Mesendoderm (in vitro differentiated cells): ENCODE measurements around the gene MAP4K2.

ENCODE experiments used
- DNase-seq: peaks from one replicate; pipeline ENCODE4 v3.0.0; 2013
- H2AK5ac ChIP-seq: 2 replicates; pipeline ENCODE4 v1.6.1; 2013; ENCODE audit warnings: low read length, inconsistent platforms
- H2BK120ac ChIP-seq: 2 replicates; pipeline ENCODE4 v1.6.1; 2013; ENCODE audit warnings: low read depth, mild to moderate bottlenecking, low read length, moderate library complexity, mixed read lengths
- H2BK15ac ChIP-seq: replicated peaks from 2 replicates; pipeline ENCODE4 v1.6.1; 2013; ENCODE audit warnings: low read depth, mild to moderate bottlenecking, moderate library complexity
- H2BK5ac ChIP-seq: 2 replicates; pipeline ENCODE4 v1.6.1; 2013; ENCODE audit warnings: low read length, inconsistent platforms
- H3K18ac ChIP-seq: 2 replicates; pipeline ENCODE4 v1.6.1; 2013; ENCODE audit warnings: mild to moderate bottlenecking, low read length, mixed read lengths
- H3K23ac ChIP-seq: one replicate; pipeline ENCODE4 v1.6.1; 2013; ENCODE audit warnings: low read length
- H3K27ac ChIP-seq: 2 replicates; pipeline ENCODE4 v1.5.1; 2013; ENCODE audit warnings: low read depth, mild to moderate bottlenecking, inconsistent platforms, low read length, moderate library complexity
- H3K27me3 ChIP-seq: 2 replicates; pipeline ENCODE4 v1.6.1; 2013; ENCODE audit warnings: low read length, control low read depth, mild to moderate bottlenecking, inconsistent platforms; ENCODE audit not compliant: insufficient read depth, poor library complexity
- H3K36me3 ChIP-seq: 2 replicates; pipeline ENCODE4 v1.6.1; 2013; ENCODE audit warnings: low read length, inconsistent platforms; ENCODE audit not compliant: control insufficient read depth, insufficient read depth
- H3K4ac ChIP-seq: one replicate; pipeline ENCODE4 v1.6.1; 2013; ENCODE audit warnings: low read depth, mild to moderate bottlenecking, low read length, moderate library complexity
- H3K4me1 ChIP-seq: 2 replicates; pipeline ENCODE4 v1.6.1; 2013; ENCODE audit warnings: low read depth, low read length, inconsistent platforms; ENCODE audit not compliant: control insufficient read depth
- H3K4me2 ChIP-seq: 2 replicates; pipeline ENCODE4 v1.6.1; 2013; ENCODE audit warnings: low read length
- H3K4me3 ChIP-seq: 2 replicates; pipeline ENCODE4 v1.5.1; 2013; ENCODE audit warnings: mild to moderate bottlenecking, low read length
- H3K56ac ChIP-seq: one replicate; pipeline ENCODE4 v1.6.1; 2013; ENCODE audit warnings: low read length
- H3K79me1 ChIP-seq: 2 replicates; pipeline ENCODE4 v1.6.1; 2013; ENCODE audit warnings: low read length, inconsistent platforms
- H3K79me2 ChIP-seq: 2 replicates; pipeline ENCODE4 v1.6.1; 2013; ENCODE audit warnings: mild to moderate bottlenecking, low read length; ENCODE audit not compliant: control insufficient read depth, insufficient read depth
- H3K9ac ChIP-seq: 2 replicates; pipeline ENCODE4 v1.6.1; 2013; ENCODE audit warnings: low read length, inconsistent platforms
- H4K5ac ChIP-seq: one replicate; pipeline ENCODE4 v1.6.1; 2013; ENCODE audit warnings: low read length
- H4K8ac ChIP-seq: one replicate; pipeline ENCODE4 v1.6.1; 2013; ENCODE audit warnings: low read depth, mild to moderate bottlenecking, control low read depth, low read length, moderate library complexity
- WGBS: extraction: QIAGEN DNeasy Blood & Tissue Kit; methylation state at CpG from one replicate; pipeline ENCODE4 v1.1.7; 2013; ENCODE audit warnings: low lambda C conversion rate, missing lambda C conversion rate; ENCODE audit not compliant: insufficient coverage; ENCODE audit errors: extremely low coverage; 5-methylcytosine and 5-hydroxymethylcytosine counted together

MAP4K2 gene

DNA sequence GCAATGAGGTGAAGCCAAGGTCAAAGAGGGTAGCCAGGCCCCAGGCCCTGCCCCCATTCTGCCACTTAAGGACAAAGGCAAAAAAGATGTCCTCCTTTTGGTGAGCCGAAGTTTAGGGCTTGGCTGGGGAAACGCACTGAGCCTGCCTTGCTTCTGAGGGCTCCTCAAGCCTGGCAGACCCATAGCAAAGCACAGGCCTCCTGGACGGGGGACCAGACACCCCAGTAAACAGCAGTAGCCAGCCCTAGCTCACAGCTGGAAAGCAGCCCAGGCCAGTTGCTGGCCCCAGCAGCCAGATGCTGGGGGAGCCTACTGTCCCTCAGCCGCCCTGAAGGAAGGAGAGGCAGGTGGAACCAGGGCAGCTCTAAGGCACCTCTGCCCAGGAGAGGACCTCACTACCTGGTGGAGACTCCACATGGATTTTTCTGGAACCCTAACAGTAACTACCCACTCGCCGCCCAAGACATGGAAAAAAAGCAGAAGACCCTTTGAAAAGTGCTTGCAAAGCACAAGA is 39.4 kb downstream of the MAP4K2 start:
- Histone ChIP-seq H3K4me1 (peaks cover 4% of the 10 kb centered on the region), H3K9ac (no peak overlapping the region), H2AK5ac (no peak overlapping the region), H4K8ac (no peak overlapping the region), H3K4me2 (no peak overlapping the region), H2BK15ac (no peak overlapping the region), H3K27me3 (no peaks in the 10 kb centered on the region), H3K56ac (no peak overlapping the region), H4K5ac (no peak overlapping the region), H3K36me3 (peaks cover 34% of the 10 kb centered on the region), H3K79me2 (peaks cover 11% of the 10 kb centered on the region), H2BK120ac (no peak overlapping the region), H3K27ac (peak overlapping the region; percentile 65), H2BK5ac (no peak overlapping the region), H3K23ac (no peak overlapping the region), H3K18ac (no peak overlapping the region), H3K79me1 (peaks cover 10% of the 10 kb centered on the region), H3K4ac (no peak overlapping the region), H3K4me3 (no peak overlapping the region)
- WGBS: no CpG with 5 or more reads among the region's 6 CpGs
- DNase-seq: no peak

DNA sequence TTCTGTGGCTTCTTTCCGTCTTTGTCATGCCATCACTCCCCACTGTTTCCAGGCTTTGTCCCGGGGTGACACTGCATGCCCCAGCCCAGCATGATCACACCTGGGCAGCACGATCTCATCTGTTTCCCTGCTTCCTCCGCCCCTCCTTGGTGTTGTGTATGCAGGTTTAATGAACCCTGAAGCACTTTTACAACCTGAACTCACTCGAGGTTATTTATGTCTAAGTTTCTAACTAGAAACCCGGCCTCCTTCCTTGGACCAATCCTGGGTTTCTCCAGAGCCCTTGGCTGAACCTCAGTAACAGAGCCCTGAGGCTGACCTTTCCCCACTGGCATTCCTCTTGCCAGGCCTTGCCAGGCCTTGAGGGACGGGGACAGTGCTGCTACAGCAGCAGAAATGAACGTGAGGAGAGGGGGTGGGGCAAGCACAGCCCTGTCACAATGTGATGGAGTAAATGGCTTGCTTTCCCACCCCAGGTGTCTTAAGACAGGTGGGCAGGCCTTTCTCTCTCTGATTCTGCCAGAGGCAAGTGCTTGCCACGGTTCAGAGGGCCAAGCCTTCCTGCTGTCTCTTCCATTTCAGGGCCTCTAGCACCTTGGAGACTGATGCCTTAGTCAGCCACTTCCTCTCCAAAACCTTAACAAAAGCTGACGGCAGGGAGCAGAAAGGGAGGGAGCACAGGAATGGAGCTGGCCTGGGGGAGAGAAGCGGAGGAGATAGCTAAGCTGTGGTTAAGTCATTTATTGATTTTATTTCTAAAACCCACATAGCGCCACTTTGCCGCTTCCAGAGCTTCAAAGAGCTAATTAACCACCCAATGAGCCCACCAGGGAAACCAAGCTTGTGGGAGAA is 40.1 kb downstream of the MAP4K2 start:
- Histone ChIP-seq H3K23ac (no peak overlapping the region), H3K9ac (no peak overlapping the region), H2BK120ac (no peak overlapping the region), H2BK5ac (no peak overlapping the region), H3K79me1 (peaks cover 10% of the 10 kb centered on the region), H3K79me2 (peaks cover 8% of the 10 kb centered on the region), H4K8ac (no peak overlapping the region), H3K27ac (peak overlapping the region; percentile 65), H3K18ac (no peak overlapping the region), H3K36me3 (peaks cover 29% of the 10 kb centered on the region), H3K56ac (no peak overlapping the region), H4K5ac (no peak overlapping the region), H3K4me1 (peaks cover 4% of the 10 kb centered on the region), H2BK15ac (no peak overlapping the region), H3K4ac (no peak overlapping the region), H3K27me3 (no peaks in the 10 kb centered on the region), H3K4me3 (no peak overlapping the region), H2AK5ac (no peak overlapping the region), H3K4me2 (no peak overlapping the region)
- WGBS: no CpG with 5 or more reads among the region's 13 CpGs
- DNase-seq: peak; percentile 69

DNA sequence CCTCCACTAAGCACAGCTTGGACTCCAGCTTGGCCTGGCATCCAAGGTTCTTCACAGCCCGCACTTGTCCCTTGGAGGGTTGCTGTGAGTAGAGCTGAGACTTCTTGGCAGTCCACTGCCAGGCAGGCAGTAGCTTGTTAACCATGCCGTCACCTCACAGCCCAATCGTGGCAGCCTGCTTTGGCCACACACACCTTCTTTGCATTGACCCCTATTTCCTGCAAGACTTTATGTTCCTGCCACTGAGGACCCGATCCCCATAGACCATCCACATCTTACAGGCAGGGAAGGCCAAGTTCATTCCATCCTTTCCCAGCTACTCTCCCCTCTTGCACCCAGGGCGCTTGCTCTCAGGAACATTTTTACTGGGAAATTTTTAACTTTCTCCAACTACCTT is 40.7 kb downstream of the MAP4K2 start:
- Histone ChIP-seq H4K8ac (no peak overlapping the region), H3K18ac (no peak overlapping the region), H3K4ac (no peak overlapping the region), H2AK5ac (no peak overlapping the region), H3K36me3 (peaks cover 24% of the 10 kb centered on the region), H4K5ac (no peak overlapping the region), H3K56ac (no peak overlapping the region), H3K4me1 (peaks cover 4% of the 10 kb centered on the region), H3K79me1 (peaks cover 7% of the 10 kb centered on the region), H3K23ac (no peak overlapping the region), H3K79me2 (peaks cover 4% of the 10 kb centered on the region), H3K4me2 (no peak overlapping the region), H3K27ac (no peak overlapping the region), H2BK15ac (no peak overlapping the region), H2BK5ac (no peak overlapping the region), H3K9ac (no peak overlapping the region), H3K4me3 (no peak overlapping the region), H3K27me3 (no peaks in the 10 kb centered on the region), H2BK120ac (no peak overlapping the region)
- no CpG with 5 or more reads among the region's 5 CpGs for WGBS
- no peak for DNase-seq

DNA sequence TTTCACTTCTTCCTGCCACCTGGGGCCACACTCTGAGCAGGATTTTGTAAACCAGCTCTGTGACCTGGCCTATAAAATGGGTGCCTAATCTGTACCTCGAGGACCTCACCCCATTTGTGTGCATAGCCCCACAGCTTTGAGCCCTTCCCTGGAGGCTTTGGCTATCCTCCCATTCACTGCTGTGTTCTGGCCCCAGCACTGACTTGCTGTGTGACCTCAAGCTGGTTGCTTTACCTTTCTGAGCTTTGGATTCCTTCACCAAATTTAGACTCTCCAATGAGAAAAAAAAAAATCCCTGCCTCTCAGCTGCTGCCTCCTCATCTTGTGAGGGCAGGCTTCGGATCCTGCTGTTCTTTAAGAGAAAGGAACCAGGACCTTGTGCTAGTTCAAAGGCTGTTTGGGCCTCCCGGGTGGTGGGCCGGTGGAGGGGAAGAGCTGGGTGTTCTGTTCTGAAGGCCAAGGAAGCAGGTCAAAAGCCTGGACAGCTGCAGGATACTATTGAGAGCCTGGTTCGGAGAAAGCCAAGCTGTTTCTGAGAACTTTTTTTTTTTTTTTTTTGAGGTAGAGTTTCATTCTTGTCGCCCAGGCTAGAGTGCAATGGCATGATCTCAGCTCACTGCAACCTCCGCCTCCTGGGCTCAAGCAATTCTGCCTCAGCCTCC is 42.1 kb downstream of the MAP4K2 start:
- Histone ChIP-seq H3K4me1 (peaks cover 4% of the 10 kb centered on the region), H2BK5ac (no peak overlapping the region), H4K5ac (no peak overlapping the region), H2AK5ac (no peak overlapping the region), H3K79me1 (no peaks in the 10 kb centered on the region), H3K4ac (no peak overlapping the region), H3K18ac (no peak overlapping the region), H2BK15ac (no peak overlapping the region), H3K79me2 (no peaks in the 10 kb centered on the region), H4K8ac (no peak overlapping the region), H3K4me2 (no peak overlapping the region), H3K27ac (no peak overlapping the region), H3K23ac (no peak overlapping the region), H3K36me3 (peaks cover 17% of the 10 kb centered on the region), H3K56ac (no peak overlapping the region), H3K4me3 (no peak overlapping the region), H2BK120ac (no peak overlapping the region), H3K27me3 (no peaks in the 10 kb centered on the region), H3K9ac (no peak overlapping the region)
- DNase-seq: no peak
- WGBS: no CpG with 5 or more reads among the region's 7 CpGs

DNA sequence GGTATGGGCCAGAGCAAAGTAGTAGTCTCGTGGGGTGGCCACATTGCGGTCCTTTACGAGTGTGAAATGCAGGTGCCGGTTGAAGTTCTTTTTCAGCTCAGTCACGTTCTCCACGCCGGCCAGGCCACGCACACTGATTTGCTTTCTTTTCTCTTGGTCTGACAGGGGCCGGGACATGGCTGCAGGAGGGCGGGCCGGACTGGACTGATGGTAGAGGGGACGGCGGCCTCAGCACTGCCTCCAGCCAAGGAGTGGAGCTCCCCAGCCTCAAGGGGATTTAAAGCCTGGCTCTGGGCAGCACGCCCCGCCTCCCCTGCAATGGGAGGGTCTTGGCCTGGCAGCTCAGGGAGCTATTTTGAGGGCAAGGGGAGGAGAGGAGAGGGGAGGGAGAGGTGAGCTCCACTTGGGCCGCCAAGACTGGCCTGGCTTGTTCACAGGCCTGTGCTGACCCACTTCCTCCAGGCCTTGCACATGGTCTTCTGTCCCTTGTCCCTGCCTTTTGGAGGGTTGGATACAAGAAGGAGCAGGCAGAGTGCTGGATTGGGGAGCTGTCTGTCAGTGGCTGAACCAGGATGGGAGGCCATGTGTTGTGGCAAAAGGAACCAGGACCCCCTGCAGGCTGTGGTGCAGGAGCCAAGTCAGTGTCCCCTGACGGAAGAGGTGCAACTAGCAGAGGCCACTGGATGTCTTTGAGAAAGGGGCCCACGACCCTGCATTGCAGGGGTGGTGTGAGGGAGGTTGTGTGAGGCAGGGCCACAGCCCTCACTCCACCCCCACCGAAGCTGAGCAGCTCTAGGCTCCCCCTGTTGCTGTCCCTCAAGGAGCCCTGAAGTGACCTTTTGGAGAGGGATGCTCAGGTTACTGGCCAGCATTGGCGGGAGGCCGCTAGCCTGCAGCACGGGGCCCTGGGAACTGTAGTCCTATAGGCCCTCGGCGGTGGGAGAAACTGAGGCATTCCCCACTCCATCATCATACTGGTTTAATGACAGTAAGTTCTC is 43.0 kb downstream of the MAP4K2 start, which contains the start of gene PYGM:
PYGM (minus strand) TSS at position 253 of the 998 bp plus-strand sequence; CDS start at position 177, 76 bp downstream.
- H3K27ac ChIP-seq: no peak within 1 kb of the TSS

More for the DNA sequence above, 43.0 kb downstream of the MAP4K2 start, which contains the start of gene PYGM:
- Histone ChIP-seq H3K4me3 (no peak within 1 kb of the TSS), H4K8ac (no peak within 1 kb of the TSS), H3K36me3 (peaks cover 14% of the 10 kb centered on the region), H3K18ac (no peak within 1 kb of the TSS), H2BK120ac (no peak within 1 kb of the TSS), H3K27me3 (no peaks in the 10 kb centered on the region), H3K9ac (peak within 1 kb of the TSS; percentile 29), H3K4ac (no peak within 1 kb of the TSS), H2AK5ac (no peak within 1 kb of the TSS), H3K79me1 (no peaks in the 10 kb centered on the region), H3K4me2 (no peak within 1 kb of the TSS), H3K23ac (no peak within 1 kb of the TSS), H3K4me1 (peaks cover 4% of the 10 kb centered on the region), H4K5ac (no peak within 1 kb of the TSS), H2BK5ac (no peak within 1 kb of the TSS), H2BK15ac (no peak within 1 kb of the TSS), H3K56ac (peak within 1 kb of the TSS; percentile 49), H3K79me2 (no peaks in the 10 kb centered on the region)
- DNase-seq: peak; percentile 90
- no CpG with 5 or more reads among the region's 24 CpGs for WGBS
